Stimulated activated naive CD8-positive, alpha-beta T cell treated with anti-CD3 and anti-CD28 coated beads, Interleukin-15, Interleukin-2, amounts not matched to agents 100 ng/mL and 50 ng/mL, for 24 hours (primary cell): ENCODE data around the gene C4orf54.

Experiments used
- H3K27ac Mint-ChIP-seq: one replicate; pipeline ENCODE4 v1.8.0; 2021; ENCODE audit warnings: mild to moderate bottlenecking, mixed read lengths
- H3K27me3 Mint-ChIP-seq: one replicate; pipeline ENCODE4 v1.8.0; 2021; ENCODE audit warnings: mixed read lengths
- H3K36me3 Mint-ChIP-seq: one replicate; pipeline ENCODE4 v1.8.0; 2021; ENCODE audit warnings: low read depth, mixed read lengths
- H3K4me1 Mint-ChIP-seq: one replicate; pipeline ENCODE4 v1.8.0; 2021; ENCODE audit warnings: low read depth, mixed read lengths
- H3K4me3 Mint-ChIP-seq: one replicate; pipeline ENCODE4 v1.8.0; 2021; ENCODE audit warnings: mild to moderate bottlenecking, mixed read lengths
- H3K9me3 Mint-ChIP-seq: one replicate; pipeline ENCODE4 v1.8.0; 2021; ENCODE audit warnings: mixed read lengths

C4orf54 gene

GRCh38 chr4:99644453-99644852, 13.2 kb downstream of the C4orf54 start:
- Mint-ChIP-seq H3K27ac (no peak overlapping the region), H3K9me3 (no peaks in the 10 kb centered on the region), H3K4me3 (no peak overlapping the region), H3K36me3 (no peaks in the 10 kb centered on the region), H3K27me3 (no peaks in the 10 kb centered on the region), H3K4me1 (no peaks in the 10 kb centered on the region)

GRCh38 chr4:99642725-99643489, 14.7 kb downstream of the C4orf54 start:
- no peaks in the 10 kb centered on the region for H3K36me3 Mint-ChIP-seq
- no peak overlapping the region for H3K27ac Mint-ChIP-seq
- H3K9me3 Mint-ChIP-seq: no peaks in the 10 kb centered on the region
- no peak overlapping the region for H3K4me3 Mint-ChIP-seq
- H3K27me3 Mint-ChIP-seq: no peaks in the 10 kb centered on the region
- no peaks in the 10 kb centered on the region for H3K4me1 Mint-ChIP-seq

- H3K27ac Mint-ChIP-seq: no peak overlapping the region
- H3K9me3 Mint-ChIP-seq: no peaks in the 10 kb centered on the region
- no peaks in the 10 kb centered on the region for H3K36me3 Mint-ChIP-seq
- H3K4me1 Mint-ChIP-seq: no peaks in the 10 kb centered on the region
- H3K27me3 Mint-ChIP-seq: no peaks in the 10 kb centered on the region
- no peak overlapping the region for H3K4me3 Mint-ChIP-seq
These were observed 17.0 kb downstream of the C4orf54 start for GRCh38 chr4:99640676-99641075.

- no peaks in the 10 kb centered on the region for H3K9me3 Mint-ChIP-seq
- no peak overlapping the region for H3K4me3 Mint-ChIP-seq
- no peak overlapping the region for H3K27ac Mint-ChIP-seq
- peaks cover 10% of the 10 kb centered on the region for H3K27me3 Mint-ChIP-seq
- H3K4me1 Mint-ChIP-seq: no peaks in the 10 kb centered on the region
- H3K36me3 Mint-ChIP-seq: no peaks in the 10 kb centered on the region
These were observed 20.5 kb downstream of the C4orf54 start for GRCh38 chr4:99637174-99637573.

GRCh38 chr4:99636422-99636821, 21.2 kb downstream of the C4orf54 start:
- Mint-ChIP-seq H3K4me3 (no peak overlapping the region), H3K9me3 (no peaks in the 10 kb centered on the region), H3K36me3 (no peaks in the 10 kb centered on the region), H3K27ac (no peak overlapping the region), H3K27me3 (peaks cover 10% of the 10 kb centered on the region), H3K4me1 (no peaks in the 10 kb centered on the region)

DNA sequence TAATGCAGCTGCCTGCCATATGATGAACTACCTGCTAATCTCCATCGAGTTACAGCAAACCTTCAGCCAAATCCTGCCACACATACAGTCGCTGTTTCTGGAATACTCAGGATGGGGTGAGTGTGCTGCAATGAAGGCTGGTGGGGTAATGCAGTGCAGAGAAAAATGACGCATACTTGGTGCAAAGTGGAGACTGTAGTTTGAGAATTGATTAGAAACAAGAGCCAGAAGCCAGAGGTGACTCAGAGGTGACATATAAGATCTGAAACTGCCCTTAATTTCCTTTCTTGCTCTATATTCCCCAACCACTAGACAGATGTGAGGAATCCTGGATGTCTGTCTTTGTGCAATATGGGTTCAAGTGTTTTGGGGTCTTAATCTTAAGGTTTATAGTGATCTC, 22.0 kb downstream of the C4orf54 start:
- no peaks in the 10 kb centered on the region for H3K4me1 Mint-ChIP-seq
- H3K27ac Mint-ChIP-seq: no peak overlapping the region
- no peak overlapping the region for H3K4me3 Mint-ChIP-seq
- H3K27me3 Mint-ChIP-seq: peaks cover 10% of the 10 kb centered on the region
- H3K36me3 Mint-ChIP-seq: no peaks in the 10 kb centered on the region
- H3K9me3 Mint-ChIP-seq: no peaks in the 10 kb centered on the region

GRCh38 chr4:99634742-99635360, 22.8 kb downstream of the C4orf54 start:
- H3K4me1 Mint-ChIP-seq: no peaks in the 10 kb centered on the region
- no peak overlapping the region for H3K27ac Mint-ChIP-seq
- H3K27me3 Mint-ChIP-seq: peaks cover 10% of the 10 kb centered on the region
- H3K4me3 Mint-ChIP-seq: no peak overlapping the region
- H3K9me3 Mint-ChIP-seq: no peaks in the 10 kb centered on the region
- no peaks in the 10 kb centered on the region for H3K36me3 Mint-ChIP-seq

DNA sequence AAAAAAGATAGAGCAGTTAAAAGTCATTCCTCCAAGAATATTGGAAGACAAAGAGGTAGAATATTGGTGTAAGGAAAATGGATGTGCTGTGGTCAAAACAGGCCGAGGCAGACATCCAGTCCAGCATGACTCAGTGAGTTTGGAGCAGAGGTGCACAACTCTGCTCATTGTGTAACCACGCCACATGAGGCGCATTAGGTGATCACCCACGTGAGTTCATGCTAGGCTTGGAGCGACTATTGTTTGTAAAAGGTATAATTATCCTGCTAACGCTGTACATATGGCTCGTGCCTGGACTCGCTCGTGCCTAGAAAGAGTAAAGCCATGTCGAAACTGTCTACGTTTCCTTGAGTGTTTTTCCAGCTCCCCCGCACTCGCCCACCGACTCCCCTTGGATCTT, 23.9 kb downstream of the C4orf54 start:
- Mint-ChIP-seq H3K27me3 (peaks cover 13% of the 10 kb centered on the region), H3K9me3 (no peaks in the 10 kb centered on the region), H3K4me1 (no peaks in the 10 kb centered on the region), H3K36me3 (no peaks in the 10 kb centered on the region), H3K27ac (no peak overlapping the region), H3K4me3 (no peak overlapping the region)

- Mint-ChIP-seq H3K4me3 (no peak overlapping the region), H3K27ac (no peak overlapping the region), H3K4me1 (no peaks in the 10 kb centered on the region), H3K27me3 (peaks cover 19% of the 10 kb centered on the region), H3K9me3 (no peaks in the 10 kb centered on the region), H3K36me3 (no peaks in the 10 kb centered on the region)
These were observed 26.7 kb downstream of the C4orf54 start for GRCh38 chr4:99630857-99631360.

DNA sequence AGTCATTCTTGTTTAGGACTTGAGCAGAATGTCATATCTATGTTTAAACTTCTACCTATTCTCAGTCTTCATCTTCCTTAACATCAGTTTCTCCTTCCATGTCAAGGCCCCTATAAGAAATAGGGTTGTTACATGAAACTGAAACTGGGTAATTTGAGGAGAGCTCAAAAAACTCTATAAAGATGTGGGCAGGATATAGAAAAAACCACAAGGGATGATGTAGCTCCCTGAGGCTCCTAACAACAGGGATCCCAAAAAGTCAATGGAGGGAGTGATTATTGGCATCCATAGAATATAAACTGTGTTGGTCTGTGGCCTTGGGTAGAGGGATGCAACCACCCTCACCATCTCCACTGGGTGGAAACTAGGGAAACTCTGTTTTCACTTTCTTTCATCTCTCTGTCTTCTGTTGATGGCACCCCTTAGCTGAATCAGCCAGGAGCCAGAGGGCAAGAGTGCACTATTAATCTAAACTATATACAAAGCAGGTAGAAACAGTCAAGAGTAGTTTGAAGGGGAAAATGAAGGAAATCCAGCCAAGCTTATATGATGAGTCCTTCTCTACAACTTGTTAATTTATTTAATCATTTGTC, 27.6 kb downstream of the C4orf54 start:
- H3K4me3 Mint-ChIP-seq: no peak overlapping the region
- H3K9me3 Mint-ChIP-seq: no peaks in the 10 kb centered on the region
- H3K36me3 Mint-ChIP-seq: no peaks in the 10 kb centered on the region
- H3K27ac Mint-ChIP-seq: no peak overlapping the region
- H3K27me3 Mint-ChIP-seq: peaks cover 15% of the 10 kb centered on the region
- H3K4me1 Mint-ChIP-seq: no peaks in the 10 kb centered on the region

- Mint-ChIP-seq H3K4me3 (no peak overlapping the region), H3K27ac (no peak overlapping the region), H3K4me1 (no peaks in the 10 kb centered on the region), H3K9me3 (no peaks in the 10 kb centered on the region), H3K36me3 (no peaks in the 10 kb centered on the region), H3K27me3 (peaks cover 11% of the 10 kb centered on the region)
These were observed 29.6 kb downstream of the C4orf54 start for GRCh38 chr4:99628040-99628439.

DNA sequence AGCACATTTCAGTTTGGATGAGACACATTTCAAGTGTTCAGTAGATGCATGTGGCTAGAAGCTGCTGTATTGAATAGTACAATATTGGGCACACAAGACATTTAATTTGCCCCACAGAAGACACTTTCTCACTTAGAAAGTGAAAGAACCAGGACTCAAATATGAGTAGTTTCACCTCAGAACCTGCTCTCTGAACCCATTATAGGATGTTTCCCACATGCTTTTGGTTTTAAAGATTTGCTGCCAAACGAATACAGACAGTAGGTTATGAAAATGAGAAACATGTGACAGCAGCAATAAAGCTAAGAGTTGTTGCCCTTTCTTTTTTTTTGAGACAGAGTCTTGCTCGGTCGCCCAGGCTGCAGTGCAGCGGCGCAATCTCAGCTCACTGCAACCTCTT, 32.3 kb downstream of the C4orf54 start:
- no peaks in the 10 kb centered on the region for H3K9me3 Mint-ChIP-seq
- no peaks in the 10 kb centered on the region for H3K4me1 Mint-ChIP-seq
- H3K27me3 Mint-ChIP-seq: peaks cover 15% of the 10 kb centered on the region
- no peak overlapping the region for H3K27ac Mint-ChIP-seq
- H3K36me3 Mint-ChIP-seq: no peaks in the 10 kb centered on the region
- no peak overlapping the region for H3K4me3 Mint-ChIP-seq

- Mint-ChIP-seq H3K9me3 (no peaks in the 10 kb centered on the region), H3K27ac (no peak overlapping the region), H3K4me1 (no peaks in the 10 kb centered on the region), H3K4me3 (no peak overlapping the region), H3K36me3 (no peaks in the 10 kb centered on the region), H3K27me3 (peaks cover 15% of the 10 kb centered on the region)
These were observed 33.4 kb downstream of the C4orf54 start for GRCh38 chr4:99624141-99624719.

DNA sequence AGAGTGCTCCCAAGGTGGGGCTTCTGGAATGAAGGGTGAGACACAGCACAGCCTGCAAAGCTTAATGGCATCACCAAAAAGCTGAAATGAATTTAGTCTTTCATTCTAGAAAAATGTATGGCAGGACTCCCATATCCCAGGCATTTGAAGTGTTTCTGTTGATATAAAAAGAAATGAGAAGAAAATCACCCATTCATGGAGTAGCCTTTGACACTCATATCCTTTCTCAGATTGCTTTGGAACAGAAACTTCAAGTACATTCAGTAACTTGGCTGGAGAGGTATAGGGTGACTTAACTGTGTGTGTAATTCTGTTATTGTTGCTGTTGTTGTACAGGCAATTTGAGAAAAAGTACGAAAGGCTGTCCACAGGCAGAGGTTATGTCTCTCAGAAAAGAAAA, 35.3 kb downstream of the C4orf54 start:
- no peak overlapping the region for H3K27ac Mint-ChIP-seq
- H3K9me3 Mint-ChIP-seq: no peaks in the 10 kb centered on the region
- H3K4me1 Mint-ChIP-seq: no peaks in the 10 kb centered on the region
- H3K4me3 Mint-ChIP-seq: no peak overlapping the region
- no peaks in the 10 kb centered on the region for H3K36me3 Mint-ChIP-seq
- peaks cover 8% of the 10 kb centered on the region for H3K27me3 Mint-ChIP-seq

DNA sequence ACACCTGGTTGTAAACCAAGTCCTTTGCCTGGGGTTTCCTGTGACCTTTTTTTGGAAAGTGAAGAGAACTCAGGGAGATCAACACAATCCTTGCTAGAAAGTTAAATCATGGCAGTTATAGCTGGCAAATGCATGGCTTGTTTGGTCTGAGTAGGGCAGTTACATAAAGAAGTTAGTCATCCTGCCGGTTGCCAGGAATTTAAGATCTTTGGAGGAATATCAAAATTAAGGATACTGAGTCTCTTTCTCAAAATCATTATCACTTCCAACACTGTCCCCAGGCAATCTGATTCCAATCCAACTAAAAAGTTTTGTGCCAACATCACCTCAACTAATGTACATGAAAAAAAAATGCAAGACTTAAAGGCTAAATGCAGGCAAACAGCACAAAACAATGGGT, 40.3 kb downstream of the C4orf54 start:
- Mint-ChIP-seq H3K36me3 (no peaks in the 10 kb centered on the region), H3K4me3 (no peak overlapping the region), H3K9me3 (no peaks in the 10 kb centered on the region), H3K4me1 (no peaks in the 10 kb centered on the region), H3K27ac (no peak overlapping the region), H3K27me3 (peaks cover 6% of the 10 kb centered on the region)
